Esophagus muscularis mucosa (tissue), 4 donors: ENCODE results near the gene DNAJB5. TPM values are rescaled to one million over a fixed set of nuclear protein-coding genes. Genes with fewer than 3 reads are reported as not detected.
A peak's percentile ranks its signal among the peaks of the same experiment; 100 is the strongest.

ENCODE experiments used
- DNase-seq: peaks from one replicate; pipeline ENCODE4 v3.0.0-alpha.2; 2017; ENCODE audit errors: extremely low spot score
- H3K27ac ChIP-seq, 4 donors: fragments of 200-600 bp; sonication (generic); replicated peaks in 1 of 4; 1 replicate in 3 of 4; 2 replicates in 1 of 4; pipeline ENCODE4 v1.5.1; 2016 to 2019; ENCODE audit warnings: mild to moderate bottlenecking in 1 of 4
- H3K27me3 ChIP-seq, 4 donors: fragments of 200-600 bp; sonication (generic); one replicate each; pipeline versions ENCODE4 v1.5.1 to v1.6.0; 2016 to 2019
- H3K36me3 ChIP-seq, 4 donors: fragments of 200-600 bp; sonication (generic); one replicate each; pipeline ENCODE4 v1.5.1; 2016 to 2019
- H3K4me1 ChIP-seq, 4 donors: fragments of 200-600 bp; sonication (generic); one replicate each; pipeline ENCODE4 v1.5.1; 2016 to 2019
- H3K4me3 ChIP-seq, 4 donors: fragments of 200-600 bp; sonication (generic); 1 replicate in 2 of 4; 2 replicates in 2 of 4; pipeline ENCODE4 v1.5.1; 2016 to 2019; ENCODE audit warnings: mild to moderate bottlenecking in 4 of 4, moderate library complexity in 1 of 4
- H3K9me3 ChIP-seq, 4 donors: fragments of 200-600 bp; sonication (generic); 1 replicate in 3 of 4; 2 replicates in 1 of 4; pipeline ENCODE4 v1.5.1; 2016 to 2019
- CTCF ChIP-seq, 3 experiments: fragments of 200-600 bp in 2 of 3; fragments of 450-650 bp in 1 of 3; sonication (generic) in 2 of 3; IDR thresholded peaks; one replicate each; pipeline ENCODE4 v1.5.1; 2017 to 2019; ENCODE audit warnings: antibody characterized with exemption in 3 of 3, mild to moderate bottlenecking in 2 of 3, moderate library complexity in 1 of 3
- EP300 ChIP-seq: sonication (generic); formaldehyde crosslinking; IDR thresholded peaks from one replicate; pipeline ENCODE4 v1.6.1; 2017; ENCODE audit warnings: antibody characterized with exemption
- POLR2A ChIP-seq: fragments of 450-650 bp; IDR thresholded peaks from one replicate; pipeline ENCODE4 v1.6.1; 2017; ENCODE audit warnings: antibody characterized with exemption, moderate library complexity, mild to moderate bottlenecking, low read depth
- POLR2AphosphoS5 ChIP-seq, 2 donors: sonication (generic); formaldehyde crosslinking; IDR thresholded peaks; one replicate each; pipeline ENCODE4 v1.6.1; 2017; ENCODE audit warnings: antibody characterized with exemption in 2 of 2
- WGBS: methylation state at CpG from one replicate; pipeline ENCODE4 v1.1.5; 2018; 5-methylcytosine and 5-hydroxymethylcytosine counted together
- intact Hi-C: fragments of 100-400 bp; cut with DNase I; formaldehyde crosslinking; loops from one replicate; pipeline ENCODE4 v1.15.1; 2023
- total RNA-seq, 4 donors: library from RNA; depleted of rRNA; stranded (reverse); fragments of >200 nt; gene quantifications; one replicate each; pipeline versions ENCODE4 v1.1.0 to v1.2.1, GENCODE V29; 2016

The DNAJB5 gene
- total RNA-seq, 4 donors from 2014 or later = 83.5 to 124 (median 93.8) TPM

- 81% methylated on average over 7 of the region's 7 CpGs for WGBS
- no peak overlapping the region for H3K27ac ChIP-seq
- H3K36me3 ChIP-seq = no peaks in the 10 kb centered on the region
- peaks cover 25 to 34% (median 32%) of the 10 kb centered on the region in 4 donors for H3K4me1 ChIP-seq
- no peak for DNase-seq
- H3K4me3 ChIP-seq = no peak overlapping the region
- no peaks in the 10 kb centered on the region for H3K9me3 ChIP-seq
- intact Hi-C loops = loop anchor here (2.0 to 10.0 kb wide), 3 partner anchors 85 to 283 kb away; partner anchors contain the start of gene VCP
- TF ChIP-seq POLR2A (no peak), CTCF (IDR thresholded peaks at IDR 0.05) (no peak), POLR2AphosphoS5 (IDR thresholded peaks at IDR 0.05) (no peak), EP300 (no peak)
- no peaks in the 10 kb centered on the region for H3K27me3 ChIP-seq
These were observed 2.2 kb upstream of the DNAJB5 start for GRCh38 chr9:34987160-34987901.

GRCh38 chr9:34988218-34989002, 1.1 kb upstream of the DNAJB5 start:
- H3K27me3 ChIP-seq = no peaks in the 10 kb centered on the region
- no peak for TF ChIP-seq POLR2A
- TF ChIP-seq POLR2AphosphoS5 (IDR thresholded peaks at IDR 0.05) = no peak
- TF ChIP-seq EP300 = no peak
- no peak for TF ChIP-seq CTCF (IDR thresholded peaks at IDR 0.05)
- 34% methylated on average over 22 of the region's 25 CpGs for WGBS
- DNase-seq = no peak
- peak overlapping the region; percentile 89 to 93 (median 92) for H3K4me3 ChIP-seq
- peaks cover 36 to 45% (median 43%) of the 10 kb centered on the region in 4 donors for H3K4me1 ChIP-seq
- intact Hi-C loops = loop anchor here (5.0 to 10.0 kb wide), 2 partner anchors 84 to 284 kb away; partner anchors contain the start of gene VCP
- peak overlapping the region in 2 of 4 donors; percentile 82 to 99 for H3K27ac ChIP-seq
- no peaks in the 10 kb centered on the region for H3K36me3 ChIP-seq
- H3K9me3 ChIP-seq = no peaks in the 10 kb centered on the region

- no peak for DNase-seq
- Histone ChIP-seq H3K4me1 (peaks cover 52 to 62% (median 60%) of the 10 kb centered on the region in 4 donors), H3K27ac (peak overlapping the region in 2 of 4 donors; percentile 98 to 99)
These were observed 546 bp downstream of the DNAJB5 start for GRCh38 chr9:34989946-34990635.

More at GRCh38 chr9:34989946-34990635, 546 bp downstream of the DNAJB5 start:
- Histone ChIP-seq H3K4me3 (peak overlapping the region; percentile 89 to 93 (median 92)), H3K27me3 (no peaks in the 10 kb centered on the region), H3K36me3 (no peaks in the 10 kb centered on the region), H3K9me3 (no peaks in the 10 kb centered on the region)
- no peak for TF ChIP-seq EP300
- no peak for TF ChIP-seq CTCF (IDR thresholded peaks at IDR 0.05)
- peak in 1 of 2 donors; percentile 80 for TF ChIP-seq POLR2AphosphoS5 (IDR thresholded peaks at IDR 0.05)
- no peak for TF ChIP-seq POLR2A
- 6% methylated on average over 13 of the region's 39 CpGs for WGBS
- intact Hi-C loops = loop anchor here (5.0 to 10.0 kb wide), 2 partner anchors 82 to 285 kb away; partner anchors contain the start of gene VCP
